ENCODE results near the gene CHD5.

Gene CHD5

GRCh38 chr1:6126028-6126427 is 54.1 kb downstream of the CHD5 start:
- no peak for DNase-seq (ENCODE audit: low read depth)
- H3K4me3 ChIP-seq (ENCODE audit: low read depth, low read length): no peak overlapping the region
- TF ChIP-seq MAX (IDR thresholded peaks at IDR 0.05; ENCODE audit: low read depth, low read length): no peak
- TF ChIP-seq CTCF (IDR thresholded peaks at IDR 0.05; ENCODE audit: low read depth, low read length): no peak
- TF ChIP-seq MYC (IDR thresholded peaks at IDR 0.05; ENCODE audit: low read depth, low read length): no peak
- no peak for TF ChIP-seq POLR2A (IDR thresholded peaks at IDR 0.05; ENCODE audit: extremely low read depth, insufficient read length)

- no peak for DNase-seq (ENCODE audit: low read depth)
- no peak for TF ChIP-seq MAX (IDR thresholded peaks at IDR 0.05; ENCODE audit: low read depth, low read length)
- TF ChIP-seq CTCF (IDR thresholded peaks at IDR 0.05; ENCODE audit: low read depth, low read length): no peak
- no peak for TF ChIP-seq MYC (IDR thresholded peaks at IDR 0.05; ENCODE audit: low read depth, low read length)
- no peak overlapping the region for H3K4me3 ChIP-seq (ENCODE audit: low read depth, low read length)
These were observed 54.8 kb downstream of the CHD5 start for GRCh38 chr1:6125366-6125765.

- TF ChIP-seq MAX (IDR thresholded peaks at IDR 0.05; ENCODE audit: low read depth, low read length) (no peak), CTCF (IDR thresholded peaks at IDR 0.05; ENCODE audit: low read depth, low read length) (no peak), MYC (IDR thresholded peaks at IDR 0.05; ENCODE audit: low read depth, low read length) (no peak), POLR2A (IDR thresholded peaks at IDR 0.05; ENCODE audit: extremely low read depth, insufficient read length) (no peak)
- no peak overlapping the region for H3K4me3 ChIP-seq (ENCODE audit: low read depth, low read length)
- no peak for DNase-seq (ENCODE audit: low read depth)
These were observed 55.3 kb downstream of the CHD5 start for GRCh38 chr1:6124746-6125365.

- TF ChIP-seq MYC (IDR thresholded peaks at IDR 0.05; ENCODE audit: low read depth, low read length) (no peak), MAX (IDR thresholded peaks at IDR 0.05; ENCODE audit: low read depth, low read length) (no peak), POLR2A (IDR thresholded peaks at IDR 0.05; ENCODE audit: extremely low read depth, insufficient read length) (no peak), CTCF (IDR thresholded peaks at IDR 0.05; ENCODE audit: low read depth, low read length) (no peak)
- no peak for DNase-seq (ENCODE audit: low read depth)
- H3K4me3 ChIP-seq (ENCODE audit: low read depth, low read length): no peak overlapping the region
These were observed 55.8 kb downstream of the CHD5 start for GRCh38 chr1:6124341-6124740.

GRCh38 chr1:6123816-6124215 is 56.3 kb downstream of the CHD5 start:
- peak; percentile 26 for DNase-seq (ENCODE audit: low read depth)
- TF ChIP-seq MAX (IDR thresholded peaks at IDR 0.05; ENCODE audit: low read depth, low read length): no peak
- no peak for TF ChIP-seq POLR2A (IDR thresholded peaks at IDR 0.05; ENCODE audit: extremely low read depth, insufficient read length)
- TF ChIP-seq CTCF (IDR thresholded peaks at IDR 0.05; ENCODE audit: low read depth, low read length): no peak
- TF ChIP-seq MYC (IDR thresholded peaks at IDR 0.05; ENCODE audit: low read depth, low read length): no peak
- H3K4me3 ChIP-seq (ENCODE audit: low read depth, low read length): no peak overlapping the region
